Loucy (cell line): ENCODE results near the gene RET.

ENCODE experiments used
- CTCF ChIP-seq: fragments of 200-600 bp; sonication (generic); conservative IDR thresholded peaks from 2 replicates; pipeline ENCODE4 v1.5.1; 2014; ENCODE audit warnings: mild to moderate bottlenecking, antibody characterized with exemption, low read length
- EZH2phosphoT487 ChIP-seq: fragments of 200-600 bp; IDR thresholded peaks from 2 replicates; pipeline ENCODE4 v1.6.1; 2018; ENCODE audit warnings: antibody characterized with exemption, mild to moderate bottlenecking, moderate library complexity, borderline replicate concordance

GRCh38 chr10:43089519-43089918 lies 12.7 kb downstream of the RET start:
- no peak for TF ChIP-seq CTCF
- TF ChIP-seq EZH2phosphoT487 = no peak
